ENCODE data around the gene ZBTB5. TPM values are rescaled to one million over a fixed set of nuclear protein-coding genes. Genes with fewer than 3 reads are reported as not detected.

The ZBTB5 gene
- total RNA-seq, 2 donors from 2014 or later, result 12.5 to 19.4 TPM

DNA sequence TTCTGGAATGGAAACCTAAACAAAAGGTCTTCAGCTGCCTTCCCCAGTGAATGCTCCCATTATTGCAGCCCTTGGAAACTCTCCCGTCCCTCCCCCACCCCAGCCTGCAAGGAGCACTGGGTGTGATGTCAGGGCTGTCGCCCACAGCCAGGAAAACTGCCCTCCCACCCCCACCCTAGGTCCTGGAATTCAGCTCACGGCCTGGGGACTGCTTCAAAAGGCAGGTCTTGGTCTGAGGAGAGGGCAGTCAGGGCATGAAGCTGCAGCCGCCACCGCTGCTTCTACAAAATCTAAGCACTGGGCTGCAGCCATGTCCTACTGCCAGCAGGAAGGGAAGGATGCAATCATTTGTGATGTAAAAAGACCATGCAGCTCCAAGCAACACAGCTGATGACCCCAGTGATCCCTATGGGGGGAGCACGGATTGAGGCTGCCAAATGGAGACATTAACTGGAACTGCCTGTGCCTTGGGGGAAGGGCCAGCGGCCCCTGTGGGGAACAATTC lies 31.3 kb downstream of the ZBTB5 start:
- Mint-ChIP-seq H3K27ac (peak overlapping the region; percentile 85), H3K27me3 (ENCODE audit: insufficient read depth) (no peaks in the 10 kb centered on the region), H3K4me3 (no peak overlapping the region), H3K4me1 (peaks cover 7% of the 10 kb centered on the region), H3K36me3 (ENCODE audit: low read depth) (peaks cover 63% of the 10 kb centered on the region), H3K9me3 (no peaks in the 10 kb centered on the region)
- WGBS, 2 experiments (ENCODE audit: insufficient coverage in 1 of 2, insufficient read length in 1 of 2), result 69 to 73% methylated on average over 5 to 7 of the region's 7 CpGs
- Histone ChIP-seq H3K27me3 (ENCODE audit: control insufficient read depth, insufficient read depth, low read length, poor library complexity, severe bottlenecking) (no peaks in the 10 kb centered on the region), H3K4me1 (ENCODE audit: control insufficient read depth, insufficient read depth, low read length) (peaks cover 7% of the 10 kb centered on the region), H3K4me3 (ENCODE audit: low read length) (no peak overlapping the region), H3K9me3 (ENCODE audit: control insufficient read depth, low read length) (no peaks in the 10 kb centered on the region), H3K9ac (ENCODE audit: extremely low read depth, low read length, poor library complexity, severe bottlenecking) (no peak overlapping the region), H3K27ac (ENCODE audit: low read depth, low read length) (peak overlapping the region; percentile 84), H3K36me3 (ENCODE audit: control insufficient read depth, insufficient read depth, low read length) (peaks cover 90% of the 10 kb centered on the region)
- TF ChIP-seq, protein P1, sequence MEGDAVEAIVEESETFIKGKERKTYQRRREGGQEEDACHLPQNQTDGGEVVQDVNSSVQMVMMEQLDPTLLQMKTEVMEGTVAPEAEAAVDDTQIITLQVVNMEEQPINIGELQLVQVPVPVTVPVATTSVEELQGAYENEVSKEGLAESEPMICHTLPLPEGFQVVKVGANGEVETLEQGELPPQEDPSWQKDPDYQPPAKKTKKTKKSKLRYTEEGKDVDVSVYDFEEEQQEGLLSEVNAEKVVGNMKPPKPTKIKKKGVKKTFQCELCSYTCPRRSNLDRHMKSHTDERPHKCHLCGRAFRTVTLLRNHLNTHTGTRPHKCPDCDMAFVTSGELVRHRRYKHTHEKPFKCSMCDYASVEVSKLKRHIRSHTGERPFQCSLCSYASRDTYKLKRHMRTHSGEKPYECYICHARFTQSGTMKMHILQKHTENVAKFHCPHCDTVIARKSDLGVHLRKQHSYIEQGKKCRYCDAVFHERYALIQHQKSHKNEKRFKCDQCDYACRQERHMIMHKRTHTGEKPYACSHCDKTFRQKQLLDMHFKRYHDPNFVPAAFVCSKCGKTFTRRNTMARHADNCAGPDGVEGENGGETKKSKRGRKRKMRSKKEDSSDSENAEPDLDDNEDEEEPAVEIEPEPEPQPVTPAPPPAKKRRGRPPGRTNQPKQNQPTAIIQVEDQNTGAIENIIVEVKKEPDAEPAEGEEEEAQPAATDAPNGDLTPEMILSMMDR (conservative IDR thresholded peaks at IDR 0.05), result no peak
- peak; percentile 66 for DNase-seq

DNA sequence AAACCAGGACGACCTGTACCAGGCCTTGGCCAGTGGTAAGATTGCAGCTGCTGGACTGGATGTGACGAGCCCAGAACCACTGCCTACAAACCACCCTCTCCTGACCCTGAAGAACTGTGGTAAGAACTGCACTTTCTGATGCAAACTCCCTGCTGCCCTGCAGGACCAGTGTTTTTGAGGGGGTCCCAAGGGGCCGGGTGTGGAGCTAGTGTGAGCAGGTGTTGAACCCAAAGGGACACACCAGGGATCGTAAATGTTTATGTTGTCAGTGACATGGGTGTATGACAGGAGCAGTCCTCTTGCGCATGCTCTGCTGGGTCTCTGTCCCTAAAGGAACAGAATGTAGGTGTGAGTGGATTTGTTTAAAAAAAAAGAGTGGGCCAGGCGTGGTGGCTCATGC lies 33.2 kb downstream of the ZBTB5 start:
- Histone ChIP-seq H3K9ac (ENCODE audit: extremely low read depth, low read length, poor library complexity, severe bottlenecking) (no peak overlapping the region), H3K9me3 (ENCODE audit: control insufficient read depth, low read length) (no peaks in the 10 kb centered on the region), H3K36me3 (ENCODE audit: control insufficient read depth, insufficient read depth, low read length) (peaks cover 86% of the 10 kb centered on the region), H3K27ac (ENCODE audit: low read depth, low read length) (no peak overlapping the region), H3K4me3 (ENCODE audit: low read length) (no peak overlapping the region), H3K4me1 (ENCODE audit: control insufficient read depth, insufficient read depth, low read length) (peaks cover 7% of the 10 kb centered on the region), H3K27me3 (ENCODE audit: control insufficient read depth, insufficient read depth, low read length, poor library complexity, severe bottlenecking) (no peaks in the 10 kb centered on the region)
- H3K4me3 Mint-ChIP-seq, result no peak overlapping the region
- TF ChIP-seq, protein P1 (conservative IDR thresholded peaks at IDR 0.05), result no peak
- peaks cover 7% of the 10 kb centered on the region for H3K4me1 Mint-ChIP-seq
- WGBS, 2 experiments (ENCODE audit: insufficient coverage in 1 of 2, insufficient read length in 1 of 2), result 90 to 92% methylated on average over 4 to 6 of the region's 6 CpGs
- no peak for DNase-seq
- no peaks in the 10 kb centered on the region for H3K9me3 Mint-ChIP-seq
- H3K36me3 Mint-ChIP-seq (ENCODE audit: low read depth), result peaks cover 65% of the 10 kb centered on the region
- H3K27ac Mint-ChIP-seq, result no peak overlapping the region
- H3K27me3 Mint-ChIP-seq (ENCODE audit: insufficient read depth), result no peaks in the 10 kb centered on the region

DNA sequence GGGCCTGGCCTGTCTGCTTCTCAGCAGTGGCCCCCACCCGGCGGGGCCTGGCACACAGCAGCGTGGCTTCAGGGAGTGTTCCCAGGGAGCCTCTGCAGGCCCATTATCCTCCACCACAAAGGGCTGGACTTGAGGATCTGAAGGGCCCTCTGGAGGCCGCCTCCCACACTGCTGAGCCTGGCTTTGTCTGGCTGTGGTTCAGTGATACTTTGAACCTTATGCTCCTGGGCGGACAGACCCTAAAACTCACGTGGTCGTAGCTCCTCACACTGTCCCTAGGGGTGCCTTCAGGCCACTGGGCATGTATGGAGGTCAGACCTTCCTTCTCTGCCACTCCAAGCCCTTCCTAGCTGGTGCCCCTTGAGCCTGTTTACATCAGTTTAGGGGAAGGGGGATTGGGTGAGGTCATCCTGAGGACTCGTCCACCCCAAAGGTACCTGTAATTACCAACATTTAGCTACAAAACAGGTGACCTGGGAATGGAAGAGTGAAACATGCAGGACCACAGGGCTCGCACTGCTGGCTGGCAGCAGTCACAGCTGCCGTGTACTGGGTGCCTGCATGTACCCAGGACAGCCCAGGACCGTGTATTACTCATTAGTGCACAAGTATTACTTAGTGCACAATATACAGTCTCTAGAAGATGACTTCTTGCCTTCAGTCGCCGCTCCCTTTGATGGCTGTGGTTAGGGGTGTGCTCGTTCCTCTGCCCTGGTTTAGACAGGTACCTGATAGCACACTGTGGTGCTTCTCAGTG lies 34.2 kb downstream of the ZBTB5 start:
- 79 to 89% methylated on average over 8 to 14 of the region's 14 CpGs for WGBS, 2 experiments (ENCODE audit: insufficient coverage in 1 of 2, insufficient read length in 1 of 2)
- peak; percentile 74 for DNase-seq
- Mint-ChIP-seq H3K4me1 (peaks cover 7% of the 10 kb centered on the region), H3K4me3 (no peak overlapping the region), H3K27me3 (ENCODE audit: insufficient read depth) (no peaks in the 10 kb centered on the region), H3K36me3 (ENCODE audit: low read depth) (peaks cover 63% of the 10 kb centered on the region), H3K27ac (peak overlapping the region; percentile 58), H3K9me3 (no peaks in the 10 kb centered on the region)
- no peak overlapping the region for H3K4me3 ChIP-seq (ENCODE audit: low read length)
- no peaks in the 10 kb centered on the region for H3K9me3 ChIP-seq (ENCODE audit: control insufficient read depth, low read length)
- H3K4me1 ChIP-seq (ENCODE audit: control insufficient read depth, insufficient read depth, low read length), result peaks cover 7% of the 10 kb centered on the region
- TF ChIP-seq, protein P1 (conservative IDR thresholded peaks at IDR 0.05), result peak; percentile 54
- no peaks in the 10 kb centered on the region for H3K27me3 ChIP-seq (ENCODE audit: control insufficient read depth, insufficient read depth, low read length, poor library complexity, severe bottlenecking)
- peaks cover 84% of the 10 kb centered on the region for H3K36me3 ChIP-seq (ENCODE audit: control insufficient read depth, insufficient read depth, low read length)
- H3K9ac ChIP-seq (ENCODE audit: extremely low read depth, low read length, poor library complexity, severe bottlenecking), result no peak overlapping the region
- peak overlapping the region; percentile 64 for H3K27ac ChIP-seq (ENCODE audit: low read depth, low read length)

Data from endodermal cell (in vitro differentiated cells).